GM21825 (cell line): ENCODE data around the gene TMCO5A.
"Not testable (repeated sequence)": the region's sequence is repeated elsewhere in the genome, so short reads cannot be mapped to it uniquely, and the experiment has no call there.

ENCODE experiments used
- ATAC-seq: cut with Tn5 transposase; IDR thresholded peaks from one replicate; pipeline ENCODE4 v1.9.1; 2021; ENCODE audit warnings: mild to moderate bottlenecking, moderate library complexity; ENCODE audit not compliant: unreplicated experiment

TMCO5A gene

GRCh38 chr15:37934340-37934739 lies at the start of gene TMCO5A:
Gene TMCO5A, plus strand, starts transcription at chr15:37934640. Its CDS starts 1,684 bp downstream, at chr15:37936324.
- ATAC-seq = no peak

- ATAC-seq = no peak
These were observed 48.8 kb upstream of the TMCO5A start for GRCh38 chr15:37885651-37886050.

- ATAC-seq = no peak
These were observed 46.1 kb upstream of the TMCO5A start for GRCh38 chr15:37888356-37888755.

- ATAC-seq = no peak
These were observed 42.6 kb upstream of the TMCO5A start for GRCh38 chr15:37891766-37892368.

- no peak for ATAC-seq
These were observed 41.1 kb upstream of the TMCO5A start for GRCh38 chr15:37893309-37893708.

- no peak for ATAC-seq
These were observed 36.1 kb upstream of the TMCO5A start for GRCh38 chr15:37898362-37898761.

- ATAC-seq = no peak
These were observed 33.9 kb upstream of the TMCO5A start for GRCh38 chr15:37900326-37901221.

- ATAC-seq = no peak
These were observed 32.3 kb upstream of the TMCO5A start for GRCh38 chr15:37902126-37902525.

GRCh38 chr15:37903919-37904625 lies 30.4 kb upstream of the TMCO5A start:
- no peak for ATAC-seq

- no peak for ATAC-seq
These were observed 27.3 kb upstream of the TMCO5A start for GRCh38 chr15:37907136-37907535.

GRCh38 chr15:37921527-37922385 lies 12.7 kb upstream of the TMCO5A start:
- no peak for ATAC-seq

- ATAC-seq = no peak
These were observed 8.3 kb upstream of the TMCO5A start for GRCh38 chr15:37926136-37926535.

- ATAC-seq = no peak
These were observed 5.2 kb upstream of the TMCO5A start for GRCh38 chr15:37929238-37929637.

- no peak for ATAC-seq
These were observed 3.1 kb upstream of the TMCO5A start for GRCh38 chr15:37931321-37931720.

GRCh38 chr15:37931868-37932267 lies 2.6 kb upstream of the TMCO5A start:
- no peak for ATAC-seq

- ATAC-seq = no peak
These were observed 1.9 kb upstream of the TMCO5A start for GRCh38 chr15:37932549-37932948.

GRCh38 chr15:37933666-37934065 lies 774 bp upstream of the TMCO5A start:
- no peak for ATAC-seq

GRCh38 chr15:37940876-37941275 lies 6.4 kb downstream of the TMCO5A start:
- ATAC-seq = no peak

GRCh38 chr15:37941779-37942178 lies 7.3 kb downstream of the TMCO5A start:
- ATAC-seq = no peak

- no peak for ATAC-seq
These were observed 17.6 kb downstream of the TMCO5A start for GRCh38 chr15:37951999-37952398.

- ATAC-seq = not testable (repeated sequence)
These were observed 26.3 kb downstream of the TMCO5A start for GRCh38 chr15:37960742-37961141.
